Measurements from ENCODE around the gene SHFL. TPM values are rescaled to one million over a fixed set of nuclear protein-coding genes. Genes with fewer than 3 reads are reported as not detected.

The SHFL gene
- polyA plus RNA-seq, 1 of the 3 experiments (the other 2 are of a cell fraction) = 36.6 TPM

- Histone ChIP-seq H3K4me2 (no peak overlapping the region), H3F3A (replicated peaks; ENCODE audit: insufficient read depth) (no peaks in the 10 kb centered on the region), H3K27ac (ENCODE audit: low read depth in 2 of 2, low read length in 1 of 2) (no peak overlapping the region), H3K9me3 (no peaks in the 10 kb centered on the region), H3K79me2 (ENCODE audit: insufficient read depth) (no peaks in the 10 kb centered on the region), H3K4me3 (ENCODE audit: low read depth in 2 of 2, low read length in 1 of 2) (no peak overlapping the region), H4K20me1 (ENCODE audit: insufficient read depth) (no peaks in the 10 kb centered on the region), H2AFZ (ENCODE audit: low read depth) (no peak overlapping the region), H3K9me2 (no peaks in the 10 kb centered on the region), H3K27me3 (ENCODE audit: insufficient read depth) (peaks cover 19% of the 10 kb centered on the region), H3K9ac (no peak overlapping the region), H3K36me3 (replicated peaks in 1 of 2; ENCODE audit: control insufficient read depth in 1 of 2, insufficient read depth in 2 of 2, low read length in 1 of 2) (no peaks in the 10 kb centered on the region), H3K4me1 (ENCODE audit: control insufficient read depth in 1 of 2, insufficient read depth in 2 of 2, low read depth in 1 of 2, low read length in 1 of 2) (no peaks in the 10 kb centered on the region)
- 25% methylated on average over 6 of the region's 6 CpGs for WGBS (ENCODE audit: low lambda C conversion rate)
- DNase-seq = no peak
- no peak for TF ChIP-seq FOSL2 (IDR thresholded peaks at IDR 0.05; ENCODE audit: borderline replicate concordance, low read depth)
- no peak for TF ChIP-seq USF2 (IDR thresholded peaks at IDR 0.05; ENCODE audit: borderline replicate concordance, low read depth, low read length)
- no peak for TF ChIP-seq GABPA (IDR thresholded peaks at IDR 0.05; ENCODE audit: low read depth)
- no peak for TF ChIP-seq EZH2phosphoT487 (IDR thresholded peaks at IDR 0.05; ENCODE audit: borderline replicate concordance, low read depth)
- no peak for TF ChIP-seq RAD21 (IDR thresholded peaks at IDR 0.05; ENCODE audit: low read length)
- TF ChIP-seq CTCF (IDR thresholded peaks at IDR 0.05) = no peak
- no peak for TF ChIP-seq FOXJ3 (CRISPR knock-in tag; IDR thresholded peaks at IDR 0.05)
- CTCF ChIA-PET = no interaction called here
- POLR2A ChIA-PET = no interaction called here
These were observed 9.6 kb upstream of the SHFL start for GRCh38 chr19:10076535-10076934.

GRCh38 chr19:10078329-10078728 lies 7.8 kb upstream of the SHFL start:
- Histone ChIP-seq H3K27ac (ENCODE audit: low read depth in 2 of 2, low read length in 1 of 2) (no peak overlapping the region), H3K27me3 (ENCODE audit: insufficient read depth) (peaks cover 23% of the 10 kb centered on the region), H3K4me2 (no peak overlapping the region), H4K20me1 (ENCODE audit: insufficient read depth) (no peaks in the 10 kb centered on the region), H3K9me3 (no peaks in the 10 kb centered on the region), H3K9ac (no peak overlapping the region), H3K4me3 (ENCODE audit: low read depth in 2 of 2, low read length in 1 of 2) (no peak overlapping the region), H3K36me3 (replicated peaks in 1 of 2; ENCODE audit: control insufficient read depth in 1 of 2, insufficient read depth in 2 of 2, low read length in 1 of 2) (no peaks in the 10 kb centered on the region), H3F3A (replicated peaks; ENCODE audit: insufficient read depth) (no peaks in the 10 kb centered on the region), H3K9me2 (no peaks in the 10 kb centered on the region), H3K4me1 (ENCODE audit: control insufficient read depth in 1 of 2, insufficient read depth in 2 of 2, low read depth in 1 of 2, low read length in 1 of 2) (no peaks in the 10 kb centered on the region), H2AFZ (ENCODE audit: low read depth) (no peak overlapping the region), H3K79me2 (ENCODE audit: insufficient read depth) (no peaks in the 10 kb centered on the region)
- 59% methylated on average over 8 of the region's 8 CpGs for WGBS (ENCODE audit: low lambda C conversion rate)
- DNase-seq = no peak
- TF ChIP-seq IRF3 (IDR thresholded peaks at IDR 0.05; ENCODE audit: low read depth, low read length) = no peak
- TF ChIP-seq RCOR1 (IDR thresholded peaks at IDR 0.05; ENCODE audit: low read length) = no peak
- no peak for TF ChIP-seq ZBTB33 (IDR thresholded peaks at IDR 0.05; ENCODE audit: borderline replicate concordance, low read depth)
- TF ChIP-seq TCF12 (IDR thresholded peaks at IDR 0.05) = no peak
- TF ChIP-seq REST (IDR thresholded peaks at IDR 0.05; ENCODE audit: low read depth, low read length) = no peak
- CTCF ChIA-PET = no interaction called here
- POLR2A ChIA-PET = no interaction called here
